SJCRH30 (cell line): ENCODE measurements around the gene MAML3. TPM values are rescaled to one million over a fixed set of nuclear protein-coding genes. Genes with fewer than 3 reads are reported as not detected.

Experiments used
- DNase-seq, 2 experiments: peaks; one replicate each; pipeline ENCODE4 v3.0.0-alpha.2; 2015 to 2020
- H3K27ac ChIP-seq: fragments of 250-450 bp; sonication (Bioruptor Pico); 2 replicates; pipeline ENCODE4 v1.5.1; 2020; ENCODE audit warnings: mild to moderate bottlenecking, moderate library complexity
- H3K27me3 ChIP-seq: fragments of 250-450 bp; sonication (Bioruptor Pico); 2 replicates; pipeline ENCODE4 v1.5.1; 2020; ENCODE audit warnings: mild to moderate bottlenecking, moderate library complexity
- H3K36me3 ChIP-seq: fragments of 250-450 bp; sonication (Bioruptor Pico); 2 replicates; pipeline ENCODE4 v1.5.1; 2020; ENCODE audit warnings: mild to moderate bottlenecking, moderate library complexity
- H3K4me1 ChIP-seq: fragments of 250-450 bp; sonication (Bioruptor Pico); 2 replicates; pipeline ENCODE4 v1.5.1; 2020; ENCODE audit warnings: mild to moderate bottlenecking, moderate library complexity
- H3K4me3 ChIP-seq: fragments of 250-450 bp; sonication (Bioruptor Pico); 2 replicates; pipeline ENCODE4 v1.5.1; 2020; ENCODE audit warnings: mild to moderate bottlenecking, moderate library complexity
- H3K9me3 ChIP-seq: fragments of 250-450 bp; sonication (Bioruptor Pico); replicated peaks from 2 replicates; pipeline ENCODE4 v1.5.1; 2020; ENCODE audit warnings: mild to moderate bottlenecking, moderate library complexity
- total RNA-seq: library from RNA; depleted of rRNA; stranded (reverse); fragments of >200 nt; shearing (Covaris generic); gene quantifications from 2 replicates; pipeline ENCODE4 v1.2.3, GENCODE V29; 2014

MAML3 gene
- total RNA-seq, 1 experiment from 2014 or later = 0.42 TPM

GRCh38 chr4:140069066-140069465 lies 84.9 kb downstream of the MAML3 start:
- H3K4me3 ChIP-seq = no peak overlapping the region
- H3K27ac ChIP-seq = no peak overlapping the region
- no peaks in the 10 kb centered on the region for H3K9me3 ChIP-seq
- DNase-seq = no peak
- no peaks in the 10 kb centered on the region for H3K27me3 ChIP-seq
- peaks cover 11% of the 10 kb centered on the region for H3K4me1 ChIP-seq
- no peaks in the 10 kb centered on the region for H3K36me3 ChIP-seq

- Histone ChIP-seq H3K27me3 (no peaks in the 10 kb centered on the region), H3K36me3 (no peaks in the 10 kb centered on the region), H3K9me3 (no peaks in the 10 kb centered on the region), H3K4me1 (peaks cover 11% of the 10 kb centered on the region), H3K27ac (no peak overlapping the region), H3K4me3 (no peak overlapping the region)
- DNase-seq = no peak
Measured at GRCh38 chr4:140068271-140068670, 85.7 kb downstream of the MAML3 start.

GRCh38 chr4:140066031-140066930 lies 87.7 kb downstream of the MAML3 start:
- Histone ChIP-seq H3K27ac (no peak overlapping the region), H3K36me3 (no peaks in the 10 kb centered on the region), H3K27me3 (no peaks in the 10 kb centered on the region), H3K9me3 (no peaks in the 10 kb centered on the region), H3K4me3 (no peak overlapping the region), H3K4me1 (peaks cover 6% of the 10 kb centered on the region)
- no peak for DNase-seq

GRCh38 chr4:140065393-140065792 lies 88.6 kb downstream of the MAML3 start:
- Histone ChIP-seq H3K27ac (no peak overlapping the region), H3K4me3 (no peak overlapping the region), H3K36me3 (no peaks in the 10 kb centered on the region), H3K27me3 (no peaks in the 10 kb centered on the region), H3K9me3 (no peaks in the 10 kb centered on the region), H3K4me1 (no peaks in the 10 kb centered on the region)
- no peak for DNase-seq

- H3K4me3 ChIP-seq = no peak overlapping the region
- H3K27ac ChIP-seq = no peak overlapping the region
- H3K36me3 ChIP-seq = no peaks in the 10 kb centered on the region
- H3K27me3 ChIP-seq = no peaks in the 10 kb centered on the region
- H3K4me1 ChIP-seq = peaks cover 12% of the 10 kb centered on the region
- H3K9me3 ChIP-seq = no peaks in the 10 kb centered on the region
- DNase-seq = no peak
Measured at GRCh38 chr4:140061659-140062289, 92.2 kb downstream of the MAML3 start.

GRCh38 chr4:140061194-140061593 lies 92.8 kb downstream of the MAML3 start:
- no peak overlapping the region for H3K4me3 ChIP-seq
- no peaks in the 10 kb centered on the region for H3K36me3 ChIP-seq
- H3K27ac ChIP-seq = no peak overlapping the region
- peaks cover 12% of the 10 kb centered on the region for H3K4me1 ChIP-seq
- DNase-seq = no peak
- no peaks in the 10 kb centered on the region for H3K9me3 ChIP-seq
- H3K27me3 ChIP-seq = no peaks in the 10 kb centered on the region

- peak; percentile 7 to 30 for DNase-seq
- H3K27ac ChIP-seq = no peak overlapping the region
- peaks cover 19% of the 10 kb centered on the region for H3K4me1 ChIP-seq
Measured at GRCh38 chr4:140059159-140059558, 94.8 kb downstream of the MAML3 start.

GRCh38 chr4:140057701-140058100 lies 96.3 kb downstream of the MAML3 start:
- Histone ChIP-seq H3K4me3 (no peak overlapping the region), H3K36me3 (no peaks in the 10 kb centered on the region), H3K27ac (no peak overlapping the region), H3K27me3 (no peaks in the 10 kb centered on the region), H3K9me3 (no peaks in the 10 kb centered on the region), H3K4me1 (peaks cover 19% of the 10 kb centered on the region)
- DNase-seq = no peak

More at GRCh38 chr4:140059159-140059558, 94.8 kb downstream of the MAML3 start:
- no peaks in the 10 kb centered on the region for H3K9me3 ChIP-seq
- no peaks in the 10 kb centered on the region for H3K27me3 ChIP-seq
- H3K4me3 ChIP-seq = no peak overlapping the region
- no peaks in the 10 kb centered on the region for H3K36me3 ChIP-seq

GRCh38 chr4:140056015-140056414 lies 98.0 kb downstream of the MAML3 start:
- Histone ChIP-seq H3K36me3 (no peaks in the 10 kb centered on the region), H3K9me3 (no peaks in the 10 kb centered on the region), H3K27ac (no peak overlapping the region), H3K4me1 (peaks cover 19% of the 10 kb centered on the region), H3K27me3 (no peaks in the 10 kb centered on the region), H3K4me3 (no peak overlapping the region)
- no peak for DNase-seq

GRCh38 chr4:140054861-140055260 lies 99.1 kb downstream of the MAML3 start:
- no peaks in the 10 kb centered on the region for H3K36me3 ChIP-seq
- peaks cover 23% of the 10 kb centered on the region for H3K4me1 ChIP-seq
- no peak overlapping the region for H3K4me3 ChIP-seq
- H3K9me3 ChIP-seq = no peaks in the 10 kb centered on the region
- no peak for DNase-seq
- no peaks in the 10 kb centered on the region for H3K27me3 ChIP-seq
- H3K27ac ChIP-seq = no peak overlapping the region

- Histone ChIP-seq H3K27ac (no peak overlapping the region), H3K36me3 (no peaks in the 10 kb centered on the region), H3K9me3 (no peaks in the 10 kb centered on the region), H3K4me1 (peaks cover 15% of the 10 kb centered on the region), H3K27me3 (no peaks in the 10 kb centered on the region), H3K4me3 (no peak overlapping the region)
- no peak for DNase-seq
Measured at GRCh38 chr4:140053185-140053584, 100.8 kb downstream of the MAML3 start.

GRCh38 chr4:140052050-140052449 lies 101.9 kb downstream of the MAML3 start:
- no peak overlapping the region for H3K4me3 ChIP-seq
- no peaks in the 10 kb centered on the region for H3K27me3 ChIP-seq
- no peaks in the 10 kb centered on the region for H3K9me3 ChIP-seq
- DNase-seq = no peak
- H3K4me1 ChIP-seq = peaks cover 15% of the 10 kb centered on the region
- H3K36me3 ChIP-seq = no peaks in the 10 kb centered on the region
- no peak overlapping the region for H3K27ac ChIP-seq

GRCh38 chr4:140049849-140050637 lies 103.9 kb downstream of the MAML3 start:
- Histone ChIP-seq H3K4me3 (no peak overlapping the region), H3K4me1 (peaks cover 19% of the 10 kb centered on the region), H3K9me3 (no peaks in the 10 kb centered on the region), H3K27me3 (no peaks in the 10 kb centered on the region), H3K36me3 (no peaks in the 10 kb centered on the region), H3K27ac (no peak overlapping the region)
- DNase-seq = peak in 1 of 2 experiments; percentile 38

- Histone ChIP-seq H3K36me3 (no peaks in the 10 kb centered on the region), H3K4me3 (no peak overlapping the region), H3K9me3 (no peaks in the 10 kb centered on the region), H3K27ac (no peak overlapping the region), H3K27me3 (no peaks in the 10 kb centered on the region), H3K4me1 (peaks cover 18% of the 10 kb centered on the region)
- DNase-seq = no peak
Measured at GRCh38 chr4:140049024-140049848, 104.7 kb downstream of the MAML3 start.
